Lower leg skin (tissue), 3 donors: ENCODE data around the gene AASS.

Source experiments
- POLR2A ChIP-seq, 2 donors: fragments of 450-650 bp; IDR thresholded peaks; one replicate each; pipeline ENCODE4 v1.6.1; 2016 to 2017; ENCODE audit warnings: antibody characterized with exemption in 2 of 2, mild to moderate bottlenecking in 1 of 2, moderate library complexity in 1 of 2
- TF ChIP-seq, protein P1 (sequence below), 3 donors: fragments of 450-650 bp; IDR thresholded peaks; one replicate each; pipeline ENCODE4 v1.5.1; 2016; ENCODE audit warnings: antibody characterized with exemption in 3 of 3, mild to moderate bottlenecking in 3 of 3, moderate library complexity in 2 of 3

DNA sequence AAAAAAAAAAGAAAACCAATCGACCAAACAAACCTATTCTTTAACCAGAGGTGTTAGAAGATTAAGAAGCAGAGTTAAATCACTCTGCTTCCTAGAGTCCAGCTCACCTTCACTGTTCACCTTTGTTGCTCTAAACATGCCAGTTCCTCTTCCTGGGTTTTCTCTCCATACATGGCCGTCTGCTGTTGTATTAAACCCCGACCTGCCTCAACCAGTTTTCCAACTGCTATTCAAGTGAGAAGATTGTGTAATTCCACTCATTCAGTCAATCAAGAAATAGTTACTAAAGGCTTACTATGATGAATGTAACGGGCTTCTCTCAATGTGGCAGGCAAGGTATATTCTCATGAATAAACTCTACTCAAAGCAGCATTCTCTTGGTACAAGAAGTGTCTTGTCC, 8.8 kb downstream of the AASS start:
- TF ChIP-seq, protein P1, sequence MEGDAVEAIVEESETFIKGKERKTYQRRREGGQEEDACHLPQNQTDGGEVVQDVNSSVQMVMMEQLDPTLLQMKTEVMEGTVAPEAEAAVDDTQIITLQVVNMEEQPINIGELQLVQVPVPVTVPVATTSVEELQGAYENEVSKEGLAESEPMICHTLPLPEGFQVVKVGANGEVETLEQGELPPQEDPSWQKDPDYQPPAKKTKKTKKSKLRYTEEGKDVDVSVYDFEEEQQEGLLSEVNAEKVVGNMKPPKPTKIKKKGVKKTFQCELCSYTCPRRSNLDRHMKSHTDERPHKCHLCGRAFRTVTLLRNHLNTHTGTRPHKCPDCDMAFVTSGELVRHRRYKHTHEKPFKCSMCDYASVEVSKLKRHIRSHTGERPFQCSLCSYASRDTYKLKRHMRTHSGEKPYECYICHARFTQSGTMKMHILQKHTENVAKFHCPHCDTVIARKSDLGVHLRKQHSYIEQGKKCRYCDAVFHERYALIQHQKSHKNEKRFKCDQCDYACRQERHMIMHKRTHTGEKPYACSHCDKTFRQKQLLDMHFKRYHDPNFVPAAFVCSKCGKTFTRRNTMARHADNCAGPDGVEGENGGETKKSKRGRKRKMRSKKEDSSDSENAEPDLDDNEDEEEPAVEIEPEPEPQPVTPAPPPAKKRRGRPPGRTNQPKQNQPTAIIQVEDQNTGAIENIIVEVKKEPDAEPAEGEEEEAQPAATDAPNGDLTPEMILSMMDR (IDR thresholded peaks at IDR 0.05): no peak
- no peak for TF ChIP-seq POLR2A (IDR thresholded peaks at IDR 0.05)
